Stimulated activated CD4-positive, alpha-beta T cell treated with anti-CD3 and anti-CD28 coated beads, Interleukin-1b, Interleukin-23, amount 100 ng/mL, for 4 hours (primary cell): ENCODE data around the gene THAP8.

Experiments used
- DNase-seq, 2 donors: peaks; one replicate each; pipeline ENCODE4 v3.0.0-alpha.2; 2020; ENCODE audit warnings: low read depth in 2 of 2

Gene THAP8

DNA sequence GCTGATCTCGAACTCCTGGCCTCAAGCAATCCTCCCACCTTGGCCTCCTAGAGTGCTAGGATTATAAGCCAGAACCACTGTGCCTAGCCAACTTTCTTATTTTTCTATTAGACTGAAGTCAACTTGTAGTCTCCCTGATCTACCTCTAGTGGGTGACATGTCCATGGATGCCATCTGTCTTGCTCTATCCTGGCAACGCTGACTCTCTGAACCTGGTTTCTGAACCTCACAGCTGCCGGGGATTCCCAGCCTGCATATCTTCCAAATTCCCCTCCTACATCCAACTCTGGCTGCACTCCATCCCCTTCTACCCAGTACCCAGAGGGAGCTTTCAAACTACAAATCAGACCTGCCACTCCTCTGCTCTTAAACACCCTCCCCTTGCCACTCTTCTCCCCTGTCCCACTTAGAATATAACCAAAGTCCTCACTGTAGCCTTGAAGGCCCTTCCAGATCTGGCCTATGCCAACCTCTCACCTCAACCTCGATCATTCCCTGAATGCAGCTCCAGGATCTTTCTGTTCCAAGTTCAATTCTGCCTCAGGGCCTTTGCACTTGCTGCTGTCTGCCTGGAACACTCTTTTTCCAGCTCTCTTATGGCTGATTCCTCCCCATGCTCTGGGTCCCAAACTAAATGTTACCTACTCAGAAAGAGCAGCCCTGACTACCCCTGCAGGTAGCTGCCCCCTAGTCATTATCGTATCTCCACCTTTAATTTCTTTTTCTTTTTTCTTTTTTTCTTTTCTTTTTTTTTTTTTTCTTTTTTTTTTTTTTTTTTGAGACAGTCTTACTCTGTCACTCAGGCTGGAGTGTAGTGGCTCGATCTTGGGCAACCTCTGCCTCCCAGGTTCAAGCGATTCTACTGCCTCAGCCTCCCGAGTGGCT lies 23.6 kb downstream of the THAP8 start:
- no peak for DNase-seq

DNA sequence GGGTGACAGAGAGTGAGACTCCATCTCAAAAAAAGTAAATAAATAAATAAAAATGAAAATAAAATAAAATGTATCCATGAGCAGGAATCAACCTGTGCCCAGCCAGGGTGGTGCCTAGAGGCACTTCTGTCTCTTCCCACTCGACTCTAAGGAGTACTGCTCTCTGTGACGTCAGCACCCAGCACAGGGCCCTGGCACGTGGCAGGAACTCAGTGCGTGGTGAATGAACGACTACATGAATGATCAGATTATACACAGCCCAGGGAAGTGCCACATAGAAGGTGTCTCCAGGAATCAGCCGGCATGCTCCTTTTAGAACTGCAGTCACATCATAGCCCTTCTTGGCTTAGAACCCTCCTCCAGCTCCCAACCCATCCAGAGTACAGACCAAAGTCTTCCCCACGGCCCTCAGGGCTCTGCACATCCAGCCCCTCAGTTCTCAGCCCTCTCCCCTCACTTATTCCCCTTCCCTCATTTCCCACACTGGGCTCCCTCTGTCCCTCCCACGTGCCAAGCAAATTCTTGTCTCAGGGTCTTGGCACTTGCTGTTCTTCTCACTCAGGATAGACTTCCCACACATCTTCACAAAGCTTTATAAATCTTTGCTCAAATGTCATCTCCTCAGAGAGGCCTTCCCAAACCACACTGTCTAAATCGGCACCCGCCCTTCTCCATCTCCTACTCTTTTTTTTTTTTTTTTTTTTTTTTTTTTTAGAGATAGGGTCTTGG lies 25.6 kb downstream of the THAP8 start:
- DNase-seq: no peak

DNA sequence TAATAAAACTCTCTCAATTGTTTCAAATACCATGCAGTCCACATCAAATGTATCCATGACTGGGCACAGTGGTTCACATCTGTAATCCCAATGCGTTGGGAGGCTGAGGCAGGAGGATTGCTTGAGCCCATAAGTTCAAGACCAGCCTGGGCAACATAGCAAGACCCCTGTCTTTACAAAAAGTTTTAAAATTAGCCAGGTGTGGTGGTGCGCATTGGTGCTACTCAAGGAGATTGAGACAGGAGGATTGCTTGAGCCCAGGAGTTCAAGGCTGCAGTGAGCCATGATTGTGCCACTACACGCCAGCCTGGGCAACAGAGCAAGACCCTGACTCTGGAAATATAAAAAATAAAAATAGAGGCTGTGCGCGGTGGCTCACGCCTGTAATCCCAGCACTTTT lies 26.4 kb downstream of the THAP8 start:
- no peak for DNase-seq

DNA sequence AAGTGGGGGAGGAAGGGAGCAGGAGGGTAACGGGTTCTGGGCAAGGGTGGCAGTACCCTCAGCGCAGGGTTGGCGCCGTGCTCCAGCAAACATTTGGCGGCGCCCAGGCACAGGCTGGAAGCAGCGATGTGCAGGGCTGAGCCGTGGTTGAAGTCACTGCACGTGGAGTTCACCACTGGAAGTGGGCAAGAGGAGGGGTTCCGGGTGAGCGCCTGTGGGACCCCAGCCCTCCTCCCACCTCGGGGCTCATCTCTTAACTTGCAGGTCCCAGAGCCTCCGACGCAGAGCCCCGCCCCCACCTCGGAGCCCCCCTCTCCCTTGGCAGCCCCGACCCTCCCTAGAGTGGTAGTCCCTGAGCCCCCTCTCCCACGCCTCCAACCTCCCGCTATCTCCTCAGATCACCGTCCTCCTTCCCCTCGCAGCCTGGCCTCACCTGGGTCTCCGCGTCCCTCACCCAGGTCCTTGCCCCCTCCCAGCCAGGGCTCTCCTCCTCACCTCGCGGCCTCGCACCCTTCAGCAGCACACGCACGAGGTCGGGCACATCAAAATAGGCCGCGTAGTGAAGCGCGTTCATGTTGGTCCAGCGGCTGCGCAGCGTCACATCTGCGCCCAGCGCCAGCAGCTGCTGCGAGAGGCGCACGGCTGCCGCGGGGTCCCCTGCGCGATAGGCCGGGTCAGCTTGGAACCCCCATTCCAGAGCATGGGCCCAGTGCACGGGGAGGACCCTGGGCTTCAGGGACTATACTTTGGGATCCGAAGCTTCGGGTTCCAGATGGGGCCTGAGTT lies 27.8 kb downstream of the THAP8 start:
- DNase-seq: no peak

DNA sequence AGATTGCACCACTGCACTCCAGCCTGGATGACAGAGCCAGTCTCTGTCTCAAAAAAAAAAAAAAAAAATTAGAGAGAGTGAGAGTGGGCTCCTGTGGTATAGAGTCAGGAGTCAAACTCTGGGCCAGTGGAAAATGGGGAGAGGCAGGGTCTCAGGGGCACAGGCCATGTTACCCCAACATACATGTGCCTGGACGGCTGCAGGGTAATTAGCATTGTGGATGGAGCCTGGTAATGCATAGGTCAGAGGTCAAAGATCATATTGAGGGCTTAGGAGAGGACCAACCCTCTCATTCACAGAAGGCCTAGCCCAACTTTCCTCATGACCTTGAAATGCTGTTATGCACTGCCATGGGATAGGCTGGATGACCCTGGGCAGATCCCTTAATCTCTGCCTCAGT lies 28.5 kb downstream of the THAP8 start:
- no peak for DNase-seq

DNA sequence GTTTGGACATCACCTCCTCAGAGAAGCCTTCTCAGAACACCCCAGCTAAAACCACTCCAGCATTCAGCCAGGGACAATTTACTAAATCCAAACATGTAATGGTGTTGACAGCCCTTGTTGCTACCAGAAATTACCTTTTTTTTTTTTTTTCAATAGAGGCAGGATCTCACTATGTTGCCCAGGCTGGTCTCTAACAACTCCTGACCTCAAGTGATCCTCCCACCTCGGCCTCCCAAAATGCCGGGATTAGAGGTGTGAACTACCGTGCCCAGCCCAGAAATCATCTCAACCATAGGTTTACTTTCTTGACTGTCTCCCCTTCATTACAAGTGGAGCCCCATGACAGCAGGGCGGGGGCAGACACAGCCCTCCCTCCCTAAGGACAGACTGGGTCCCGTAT lies 30.7 kb downstream of the THAP8 start:
- no peak for DNase-seq

DNA sequence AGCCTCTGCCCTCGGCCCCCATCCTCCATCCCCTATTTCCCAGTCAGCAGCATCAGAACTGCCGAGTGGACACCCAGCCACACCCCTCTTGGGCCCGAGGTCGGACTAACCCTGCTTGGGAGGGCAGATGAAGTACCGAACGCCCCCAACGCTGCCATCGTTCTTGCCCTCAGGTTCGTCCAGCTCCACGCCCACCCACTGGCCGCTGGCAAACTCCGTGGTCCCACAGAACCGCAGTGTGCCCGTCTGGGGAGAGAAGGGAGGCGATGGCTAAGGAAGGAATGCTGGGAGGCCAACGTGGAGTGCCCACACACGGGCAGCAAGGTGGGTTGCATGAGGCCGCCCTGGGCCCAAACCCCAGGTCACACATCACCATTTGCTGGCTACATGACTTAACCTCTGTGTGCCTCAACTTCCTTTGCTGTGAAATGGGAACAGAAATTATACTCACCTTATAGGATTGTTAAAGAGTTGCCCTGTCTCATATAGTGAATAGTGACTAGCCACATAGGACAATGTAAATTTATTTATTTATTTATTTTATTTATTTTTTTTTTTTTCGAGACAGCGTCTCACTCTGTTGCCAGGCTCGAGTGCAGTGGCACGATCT lies 34.9 kb downstream of the THAP8 start:
- no peak for DNase-seq

DNA sequence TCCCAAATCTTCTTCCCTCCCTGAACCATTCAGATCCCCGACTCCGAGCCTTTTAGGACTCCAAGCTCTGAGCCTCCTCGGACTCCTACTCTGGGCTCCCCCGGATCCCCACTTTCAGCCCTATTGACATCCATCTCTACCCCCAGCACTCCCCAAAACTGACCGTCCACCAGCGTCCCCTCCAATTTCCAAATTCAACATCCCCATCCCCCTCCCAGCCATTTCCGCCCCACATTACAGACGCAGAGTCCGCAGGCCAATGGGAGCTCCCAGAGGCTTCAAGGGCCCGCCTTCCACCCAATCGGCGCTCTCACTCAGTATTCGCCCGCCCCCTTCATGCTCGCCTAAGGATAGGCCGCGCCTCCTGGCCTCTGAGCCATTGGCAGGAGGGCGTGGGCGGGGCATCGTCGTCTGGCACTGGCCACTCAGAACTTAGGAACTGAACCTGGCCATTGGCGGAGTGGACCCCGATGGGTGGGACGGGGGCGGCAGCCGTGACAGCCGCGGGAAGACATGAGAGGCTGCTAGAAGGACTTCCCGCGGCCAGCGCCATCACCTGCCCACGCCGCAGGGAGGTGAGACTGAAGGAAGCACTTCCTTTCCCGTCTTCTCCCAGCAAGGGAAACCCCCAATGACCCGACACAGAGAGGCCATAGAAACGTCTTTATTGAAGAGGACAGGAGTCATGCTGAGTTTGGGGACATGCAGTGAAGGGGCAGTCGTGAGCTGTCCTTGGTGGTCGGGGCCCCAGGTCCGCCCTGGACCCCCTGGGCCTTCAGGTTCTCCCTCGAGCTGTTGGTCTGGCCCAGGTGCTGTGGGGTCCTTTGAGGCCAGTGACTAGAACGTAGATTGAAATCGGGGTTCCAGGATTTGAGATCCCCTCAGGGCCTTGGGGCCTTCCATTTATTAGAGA lies 39.8 kb downstream of the THAP8 start, which contains the start of gene ALKBH6:
ALKBH6 (minus strand) TSS at position 202 of the 913 bp plus-strand sequence. CDS start 816 bp downstream, outside the sequence.
- peak; percentile 98 to 99 for DNase-seq

DNA sequence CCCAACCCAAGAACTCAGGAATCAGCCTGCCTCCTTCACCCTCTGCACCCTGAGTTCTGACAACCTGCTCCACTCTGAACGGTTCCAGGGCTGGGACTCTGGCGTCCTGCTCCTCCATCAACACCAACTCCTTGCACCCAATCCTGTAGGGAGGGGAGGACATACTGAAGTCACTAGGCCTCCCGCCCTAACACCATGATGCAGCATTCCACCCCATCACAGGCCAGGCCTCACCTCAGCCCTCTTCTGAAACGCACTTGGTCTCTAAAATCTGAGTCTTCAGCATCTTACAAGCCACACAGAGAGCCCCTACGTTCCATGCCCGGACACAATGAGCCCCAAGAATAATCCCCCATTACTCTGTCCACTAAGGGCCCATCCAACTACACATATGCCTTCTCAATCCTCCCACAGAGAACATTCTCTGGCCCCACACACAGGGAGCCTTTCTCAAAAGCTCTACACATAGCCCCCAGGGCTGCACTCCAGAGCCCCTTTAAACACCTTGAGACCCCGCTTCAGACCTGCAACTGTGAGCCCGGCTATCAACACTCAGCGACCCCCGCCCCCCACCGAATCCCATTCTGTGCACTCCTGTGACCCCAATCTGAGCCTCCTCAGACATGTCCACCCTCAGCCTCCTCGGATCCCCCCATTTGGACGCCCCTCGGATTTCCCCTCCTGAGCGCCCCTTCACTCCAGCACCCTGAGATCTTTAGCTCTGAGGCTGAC lies 40.6 kb downstream of the THAP8 start:
- DNase-seq: no peak

DNA sequence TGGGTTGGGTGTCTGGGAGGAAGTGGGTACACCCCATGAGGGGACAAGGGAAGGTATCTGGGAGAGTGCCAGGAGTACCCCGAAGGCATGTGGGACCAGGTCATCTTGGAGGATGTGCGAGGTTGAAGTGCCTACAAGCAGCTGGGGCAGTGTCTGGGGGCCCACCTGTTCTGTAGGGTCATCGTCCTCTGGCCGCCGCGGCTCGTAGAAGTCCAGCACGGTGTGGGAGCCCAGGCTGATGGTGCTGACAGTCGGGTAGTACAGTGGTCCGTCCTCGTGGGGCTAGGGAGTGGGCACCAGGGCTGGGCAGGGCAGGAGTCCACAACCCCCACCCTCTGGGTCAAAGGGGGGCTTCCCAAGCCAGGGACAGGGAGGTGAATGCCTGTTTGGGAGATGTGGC lies 43.7 kb downstream of the THAP8 start:
- no peak for DNase-seq

DNA sequence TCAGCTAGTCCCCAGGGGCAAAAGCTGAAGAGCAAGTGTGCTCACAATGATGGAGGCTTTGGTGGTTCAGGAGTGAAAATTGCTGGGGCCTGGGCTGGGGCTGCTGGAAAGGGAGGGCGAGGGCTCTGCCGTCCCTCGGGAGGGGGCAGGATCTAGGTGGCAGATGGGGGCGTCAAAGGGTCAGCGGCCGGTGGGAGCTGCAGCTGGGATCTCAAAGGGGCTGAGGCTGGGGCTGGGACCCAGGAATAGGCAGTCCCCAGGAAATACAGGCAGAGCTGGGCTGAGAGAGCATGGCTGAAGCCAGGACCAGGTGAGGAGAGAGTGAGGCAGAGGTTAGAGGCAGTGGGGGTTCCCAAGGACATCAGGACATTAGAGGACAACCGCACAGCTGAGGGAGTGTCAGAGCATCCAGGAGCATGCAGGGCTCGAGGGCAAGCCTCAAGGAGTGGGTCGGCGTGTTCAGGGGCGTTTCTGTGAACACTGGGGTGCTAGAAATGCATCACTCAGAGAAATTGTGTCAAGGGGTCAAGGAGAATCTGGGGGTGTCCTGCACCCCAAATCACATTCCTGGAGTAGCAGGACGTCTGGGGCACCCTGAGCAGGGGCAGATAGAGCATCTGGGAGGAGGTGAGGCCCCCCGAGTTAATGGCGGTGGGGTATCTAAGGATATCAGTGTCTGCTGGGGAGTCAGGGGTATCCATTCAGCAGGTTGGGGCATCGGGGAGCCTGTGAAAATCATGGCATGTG lies 44.3 kb downstream of the THAP8 start:
- DNase-seq: no peak

DNA sequence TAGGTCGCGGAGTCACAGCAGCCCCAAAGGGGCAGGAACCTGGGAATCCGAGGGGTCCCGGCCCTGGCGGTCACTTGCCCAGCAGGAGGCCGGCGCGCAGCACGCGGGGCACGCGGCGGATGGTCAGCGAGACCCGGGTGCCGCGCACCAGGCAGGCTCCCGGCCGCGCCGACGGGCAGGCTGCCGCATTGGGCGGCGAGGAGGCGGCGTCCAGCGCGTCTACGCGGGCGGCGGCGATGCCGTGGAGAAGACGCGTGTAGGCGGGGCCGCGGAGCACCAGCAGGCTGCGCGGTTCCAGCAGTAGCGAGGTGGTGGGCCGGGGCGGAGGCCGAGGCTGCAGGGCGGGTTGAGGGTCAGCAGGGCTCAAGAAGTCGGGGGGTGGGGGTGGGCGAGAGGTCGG lies 44.9 kb downstream of the THAP8 start:
- peak in 1 of 2 donors; percentile 53 for DNase-seq

DNA sequence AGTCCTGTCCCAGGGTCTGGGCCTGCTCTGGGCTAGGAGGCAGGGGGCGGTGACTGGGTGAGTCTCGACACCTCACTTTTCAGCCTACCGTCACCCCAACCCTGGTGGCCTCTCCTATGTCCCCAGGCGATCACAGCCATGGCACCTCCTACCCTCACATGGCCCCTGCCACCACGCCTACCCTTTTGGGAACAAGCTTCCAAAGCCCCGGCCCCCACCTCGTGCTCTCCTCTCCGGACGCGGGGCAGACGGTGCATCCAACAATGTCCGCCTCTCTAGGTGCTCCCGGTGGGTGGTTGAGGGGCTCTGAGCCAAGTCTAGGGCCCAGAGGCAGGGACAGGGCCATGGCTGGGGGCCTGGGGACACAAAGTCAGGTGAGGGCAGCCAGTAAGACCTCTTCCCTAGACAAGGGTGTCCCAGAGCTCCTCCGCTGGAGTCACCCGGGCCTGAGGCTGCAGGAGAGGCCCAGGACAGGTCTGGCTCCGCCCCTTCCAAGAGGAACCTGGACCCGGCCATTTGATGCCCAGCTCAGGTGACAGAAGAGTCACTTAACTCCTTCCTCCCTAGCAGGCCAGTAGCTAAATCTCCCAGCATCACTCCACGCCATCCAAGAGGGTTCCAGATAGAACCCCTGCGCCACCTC lies 45.6 kb downstream of the THAP8 start, which contains the start of gene SYNE4:
SYNE4 (minus strand) TSS at position 478 of the 643 bp plus-strand sequence; CDS start at position 346, 132 bp downstream.
- DNase-seq: no peak

DNA sequence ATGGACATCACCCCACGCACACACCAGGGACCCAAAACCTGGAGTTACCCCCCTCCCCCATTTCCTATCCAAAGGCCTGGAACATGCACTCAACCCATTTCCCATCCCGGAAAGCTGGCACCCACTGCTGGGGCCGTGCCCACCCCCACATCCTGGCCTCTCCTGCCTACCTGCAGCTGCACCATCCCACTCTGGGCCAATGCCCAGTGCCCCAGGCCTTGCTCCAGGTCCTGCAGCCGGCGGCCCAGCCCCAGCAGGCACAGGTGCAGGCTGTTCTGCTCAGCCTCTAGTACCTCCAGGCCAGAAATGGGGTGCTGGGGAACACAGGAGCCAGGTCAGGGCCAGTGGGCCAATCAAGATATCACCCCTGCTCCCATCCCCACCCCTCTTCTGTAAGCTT lies 47.1 kb downstream of the THAP8 start:
- DNase-seq: no peak

DNA sequence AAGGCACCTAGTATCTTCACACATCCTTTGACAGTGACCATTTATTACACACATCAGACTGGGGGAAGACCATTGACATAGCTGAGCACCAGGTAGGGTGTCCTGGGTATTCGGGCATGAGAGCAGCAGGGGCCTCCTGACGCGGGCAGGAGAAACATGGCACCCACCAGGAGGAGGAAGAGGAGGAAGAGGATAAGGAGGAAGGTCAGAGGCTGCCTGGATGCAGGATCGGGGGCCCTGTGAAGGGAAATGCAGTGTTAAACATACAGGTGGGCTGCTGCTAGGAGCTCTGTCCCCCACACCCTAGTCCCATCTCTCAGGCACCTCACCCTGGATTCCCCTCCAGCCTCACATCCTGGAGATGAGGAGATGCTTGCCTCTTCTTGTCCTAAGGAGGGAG lies 50.8 kb downstream of the THAP8 start:
- no peak for DNase-seq

DNA sequence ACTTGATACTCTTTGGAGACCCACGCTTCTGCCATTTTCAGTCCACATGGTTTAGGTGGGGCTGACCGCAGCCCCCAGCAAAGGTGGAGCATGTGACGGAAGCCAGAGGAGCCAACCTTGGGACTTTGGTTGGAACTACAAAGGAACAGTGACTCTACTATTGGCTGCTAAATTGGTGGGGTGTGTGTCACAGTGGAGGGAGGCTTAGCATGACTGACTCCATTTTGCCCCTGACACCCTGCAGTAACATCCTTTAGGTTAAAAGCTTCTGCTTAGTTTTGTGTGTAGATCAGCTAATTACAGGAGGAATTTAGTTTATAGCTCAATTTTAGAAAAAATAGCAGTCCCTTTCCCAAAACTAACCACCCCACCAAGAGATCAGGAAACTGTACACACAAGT lies 52.5 kb downstream of the THAP8 start:
- no peak for DNase-seq

DNA sequence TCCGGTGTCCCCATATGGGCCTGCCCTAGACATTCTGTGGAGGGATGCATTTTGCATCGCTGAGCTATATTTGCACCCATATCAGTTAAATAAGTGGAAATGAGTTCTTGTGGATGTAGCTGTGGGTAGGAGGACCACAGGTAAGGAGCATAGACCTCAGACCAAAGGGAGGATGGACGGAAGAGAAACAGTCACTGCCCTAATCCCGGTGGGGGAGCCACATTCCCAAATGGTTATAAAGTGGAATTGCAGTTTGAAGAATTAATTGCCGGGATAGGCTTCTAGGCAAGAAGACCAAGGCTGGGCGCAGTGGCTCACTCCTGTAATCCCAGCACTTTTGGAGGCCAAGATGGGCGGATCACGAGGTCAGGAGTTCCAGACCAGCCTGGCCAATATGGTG lies 57.3 kb downstream of the THAP8 start:
- no peak for DNase-seq
